GM18868 (cell line): ENCODE measurements around the gene BRAT1.

Experiments used
- ATAC-seq: cut with Tn5 transposase; IDR thresholded peaks from one replicate; pipeline ENCODE4 v1.9.1; 2021; ENCODE audit warnings: mild to moderate bottlenecking, moderate library complexity; ENCODE audit not compliant: unreplicated experiment

BRAT1 gene

GRCh38 chr7:2525658-2526630, 29.4 kb downstream of the BRAT1 start:
- ATAC-seq: no peak

- ATAC-seq: no peak
Observed at GRCh38 chr7:2524808-2525657, 30.3 kb downstream of the BRAT1 start.

GRCh38 chr7:2523941-2524807, 31.1 kb downstream of the BRAT1 start:
- ATAC-seq: no peak

GRCh38 chr7:2523461-2523936, 31.8 kb downstream of the BRAT1 start:
- ATAC-seq: no peak

- no peak for ATAC-seq
Observed at GRCh38 chr7:2522780-2523433, 32.4 kb downstream of the BRAT1 start.

- ATAC-seq: peak; percentile 41
Observed at GRCh38 chr7:2521952-2522591, 33.3 kb downstream of the BRAT1 start.

- no peak for ATAC-seq
Observed at GRCh38 chr7:2521341-2521745, 34.0 kb downstream of the BRAT1 start.

GRCh38 chr7:2520761-2521290, 34.5 kb downstream of the BRAT1 start:
- no peak for ATAC-seq

- ATAC-seq: no peak
Observed at GRCh38 chr7:2520131-2520760, 35.1 kb downstream of the BRAT1 start.

GRCh38 chr7:2519119-2519930, 36.0 kb downstream of the BRAT1 start, which contains the start of gene LFNG:
TSS of gene LFNG (plus strand) at chr7:2519774. CDS start at chr7:2519862, 88 bp downstream.
- ATAC-seq: peak; percentile 81

- no peak for ATAC-seq
Observed at GRCh38 chr7:2518737-2519118, 36.6 kb downstream of the BRAT1 start.

GRCh38 chr7:2517678-2518507, 37.4 kb downstream of the BRAT1 start:
- no peak for ATAC-seq

- no peak for ATAC-seq
Observed at GRCh38 chr7:2517026-2517425, 38.3 kb downstream of the BRAT1 start.

GRCh38 chr7:2516194-2516555, 39.1 kb downstream of the BRAT1 start:
- no peak for ATAC-seq

GRCh38 chr7:2515424-2516193, 39.7 kb downstream of the BRAT1 start:
- ATAC-seq: no peak
